Activated CD4-positive, alpha-beta T cell treated with anti-CD3 and anti-CD28 coated beads for 36 hours (primary cell): ENCODE data around the gene CD109. TPM values are rescaled to one million over a fixed set of nuclear protein-coding genes. Genes with fewer than 3 reads are reported as not detected.
"Not testable (repeated sequence)": the region's sequence is repeated elsewhere in the genome, so short reads cannot be mapped to it uniquely, and the experiment has no call there.

Experiments
- ATAC-seq: fragments of 200-7000 bp; cut with Tn5 transposase; one replicate; pipeline ENCODE4 v1.10.0; 2021; ENCODE audit warnings: mild to moderate bottlenecking, moderate library complexity
- CTCF ChIA-PET: fragments of 350-600 bp; sonication (Branson Sonifier 250); formaldehyde crosslinking; loops from one replicate; lab custom pipeline; 2021; ENCODE audit warnings: antibody characterized with exemption; lab: Charles Lee
- POLR2A ChIA-PET: fragments of 350-600 bp; sonication (Branson Sonifier 250); formaldehyde crosslinking; loops from one replicate; lab custom pipeline; 2021; ENCODE audit warnings: antibody characterized with exemption, inconsistent platforms; lab: Charles Lee
- DNase-seq: peaks from one replicate; pipeline ENCODE4 v3.0.0-alpha.2; 2020
- H3K27ac Mint-ChIP-seq: one replicate; pipeline ENCODE4 v1.8.0; 2021; ENCODE audit warnings: mixed read lengths
- H3K27me3 Mint-ChIP-seq: one replicate; pipeline ENCODE4 v1.8.0; 2021; ENCODE audit warnings: mixed read lengths
- H3K36me3 Mint-ChIP-seq: one replicate; pipeline ENCODE4 v1.8.0; 2021; ENCODE audit warnings: low read depth, mixed read lengths
- H3K4me1 Mint-ChIP-seq: one replicate; pipeline ENCODE4 v1.8.0; 2021; ENCODE audit warnings: mixed read lengths
- H3K4me3 Mint-ChIP-seq: one replicate; pipeline ENCODE4 v1.8.0; 2021; ENCODE audit warnings: mild to moderate bottlenecking, moderate library complexity, mixed read lengths
- H3K9me3 Mint-ChIP-seq: one replicate; pipeline ENCODE4 v1.8.0; 2021; ENCODE audit warnings: low read depth, mixed read lengths
- intact Hi-C, 2 experiments: fragments of 100-400 bp; cut with DNase I in 1 of 2; cut with micrococcal nuclease in 1 of 2; formaldehyde crosslinking; loops; one replicate each; pipeline versions ENCODE4 v1.14.2 to v1.15.1; 2022 to 2024; cut with DNase I, micrococcal nuclease
- total RNA-seq, 2 experiments: library from RNA; stranded (reverse); gene quantifications; one replicate each; pipeline ENCODE4 v1.2.3, GENCODE V29; 2021

Gene CD109
- total RNA-seq, 2 experiments from 2014 or later = 13.2 to 15.8 TPM

- H3K4me3 Mint-ChIP-seq = no peak overlapping the region
- ATAC-seq (no peak), DNase-seq (no peak)
- H3K27me3 Mint-ChIP-seq = no peaks in the 10 kb centered on the region
- ChIA-PET POLR2A (no interaction called here), CTCF (interaction anchor here (0.6 to 2.0 kb wide), 6 partner anchors 26 to 1502 kb away, joined by 3 to 11 read pairs (median 3); no protein-coding TSS in a partner anchor)
- H3K9me3 Mint-ChIP-seq = no peaks in the 10 kb centered on the region
- no peak overlapping the region for H3K27ac Mint-ChIP-seq
- peaks cover 19% of the 10 kb centered on the region for H3K36me3 Mint-ChIP-seq
- intact Hi-C loops = no loop called here
- H3K4me1 Mint-ChIP-seq = peaks cover 23% of the 10 kb centered on the region
Observed at GRCh38 chr6:73706971-73707370, 11.0 kb downstream of the CD109 start.

DNA sequence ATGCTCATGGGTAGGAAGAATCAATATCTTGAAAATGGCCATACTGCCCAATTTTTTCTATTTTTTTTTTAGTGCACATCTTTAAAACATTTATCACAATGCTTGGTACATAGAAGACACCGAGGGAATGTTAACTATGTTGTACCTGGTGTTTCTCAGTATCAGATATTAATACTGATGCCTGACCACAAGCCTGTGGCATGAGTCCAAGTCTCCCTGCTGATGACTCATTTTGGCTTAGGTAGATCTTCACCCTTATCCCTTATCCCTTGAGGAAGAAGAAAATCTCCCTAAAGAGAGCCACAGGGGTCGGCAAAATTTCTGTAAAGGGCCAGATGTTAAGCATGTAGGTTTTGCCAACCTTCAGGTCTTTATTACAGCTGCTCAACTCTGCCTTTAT lies 14.5 kb downstream of the CD109 start:
- Mint-ChIP-seq H3K36me3 (peaks cover 18% of the 10 kb centered on the region), H3K4me1 (peaks cover 24% of the 10 kb centered on the region), H3K9me3 (no peaks in the 10 kb centered on the region), H3K27me3 (no peaks in the 10 kb centered on the region), H3K4me3 (no peak overlapping the region), H3K27ac (no peak overlapping the region)
- intact Hi-C loops = no loop called here
- DNase-seq (no peak), ATAC-seq (no peak)
- POLR2A ChIA-PET = no interaction called here
- CTCF ChIA-PET = no interaction called here

DNA sequence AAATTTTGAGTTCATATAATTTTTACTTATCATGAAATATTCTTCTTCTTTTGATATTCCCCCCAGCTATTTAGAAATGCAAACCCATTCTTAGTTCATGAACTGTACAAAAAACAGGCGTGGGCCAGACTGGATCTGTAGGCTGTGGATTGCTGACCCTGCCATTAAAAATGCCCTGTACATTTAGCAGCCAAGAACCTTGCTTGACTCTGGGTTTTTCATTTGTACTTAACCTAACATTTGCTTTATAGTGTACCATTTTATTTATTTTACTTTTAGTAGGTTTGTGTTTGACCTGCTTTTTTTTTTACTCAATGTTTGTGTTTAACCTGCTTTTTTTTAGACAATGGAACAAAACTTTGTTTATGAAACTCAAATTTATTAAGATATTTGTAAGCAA lies 14.9 kb downstream of the CD109 start:
- H3K27ac Mint-ChIP-seq = no peak overlapping the region

DNA sequence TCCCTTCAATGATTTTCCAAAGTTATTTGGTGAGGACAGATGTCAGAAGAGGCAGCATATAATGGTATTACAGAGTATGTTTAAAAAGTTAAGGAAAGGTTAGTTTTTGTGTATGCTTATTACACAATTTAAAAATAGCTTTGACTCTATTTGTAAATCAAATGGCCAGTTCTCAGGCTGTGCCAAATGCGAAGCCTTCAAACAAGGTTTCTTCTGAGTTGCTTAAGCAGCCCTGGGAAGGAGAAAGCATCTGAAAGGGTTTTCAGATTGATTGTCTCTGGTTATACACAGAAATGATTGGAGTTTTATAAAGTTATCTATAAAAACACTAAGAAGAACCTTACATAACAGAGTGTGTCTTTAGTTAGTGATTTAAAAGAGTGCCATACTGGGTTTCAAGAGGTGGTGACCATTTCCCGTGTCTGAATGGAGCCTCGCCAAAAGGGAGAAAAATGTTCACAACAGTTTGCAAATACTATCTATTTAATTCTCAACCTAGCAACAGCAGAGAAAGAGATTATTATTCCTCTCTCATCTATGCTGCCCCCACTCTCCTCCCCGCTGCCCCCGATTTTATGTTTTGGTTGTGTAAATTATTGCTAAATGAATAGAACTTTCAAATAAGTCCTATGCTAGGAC lies 16.7 kb downstream of the CD109 start:
- Mint-ChIP-seq H3K4me1 (peaks cover 24% of the 10 kb centered on the region), H3K4me3 (no peak overlapping the region), H3K9me3 (no peaks in the 10 kb centered on the region), H3K27me3 (no peaks in the 10 kb centered on the region), H3K36me3 (peaks cover 20% of the 10 kb centered on the region), H3K27ac (no peak overlapping the region)
- intact Hi-C loops = no loop called here
- DNase-seq = no peak
- ChIA-PET CTCF (interaction anchor here (2.2 kb wide), 1 partner anchor 21 kb away, joined by 10 read pairs; no protein-coding TSS in a partner anchor), POLR2A (no interaction called here)
- ATAC-seq = no peak

More for the DNA sequence above, 14.9 kb downstream of the CD109 start:
- H3K36me3 Mint-ChIP-seq = peaks cover 20% of the 10 kb centered on the region
- H3K9me3 Mint-ChIP-seq = no peaks in the 10 kb centered on the region
- ATAC-seq (no peak), DNase-seq (no peak)
- H3K4me3 Mint-ChIP-seq = no peak overlapping the region
- ChIA-PET CTCF (no interaction called here), POLR2A (no interaction called here)
- intact Hi-C loops = no loop called here
- peaks cover 24% of the 10 kb centered on the region for H3K4me1 Mint-ChIP-seq
- H3K27me3 Mint-ChIP-seq = no peaks in the 10 kb centered on the region

GRCh38 chr6:73713426-73714147 lies 17.6 kb downstream of the CD109 start:
- no peak for DNase-seq
- peaks cover 27% of the 10 kb centered on the region for H3K4me1 Mint-ChIP-seq
- peaks cover 22% of the 10 kb centered on the region for H3K36me3 Mint-ChIP-seq
- H3K4me3 Mint-ChIP-seq = no peak overlapping the region
- ChIA-PET CTCF (interaction anchor here (0.9 to 2.2 kb wide), 3 partner anchors 9 to 20 kb away, joined by 4 to 10 read pairs (median 4); no protein-coding TSS in a partner anchor), POLR2A (interaction anchor here (0.6 kb wide), 1 partner anchor 64 kb away, joined by 10 read pairs; no protein-coding TSS in a partner anchor)
- intact Hi-C loops = no loop called here
- H3K27me3 Mint-ChIP-seq = no peaks in the 10 kb centered on the region
- ATAC-seq = peak; percentile 70
- peak overlapping the region; percentile 26 for H3K27ac Mint-ChIP-seq
- no peaks in the 10 kb centered on the region for H3K9me3 Mint-ChIP-seq

DNA sequence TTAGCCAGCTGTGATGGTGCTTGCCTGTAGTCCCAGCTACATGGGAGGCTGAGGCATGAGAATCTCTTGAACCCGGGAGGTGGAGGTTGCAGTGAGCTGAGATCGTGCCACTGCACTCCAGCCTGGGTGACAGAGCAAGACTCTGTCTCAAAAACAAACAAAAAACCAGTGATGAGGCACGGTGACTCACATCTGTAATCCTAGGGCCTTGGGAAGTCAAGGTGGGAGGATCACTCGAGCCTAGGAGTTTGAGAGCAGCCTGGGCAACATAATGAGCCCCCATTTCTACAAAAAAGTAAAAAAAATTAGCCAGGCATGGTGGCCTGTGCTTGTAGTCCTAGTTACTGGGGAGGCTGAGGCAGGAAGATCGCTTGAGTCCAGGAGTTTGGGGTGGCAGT lies 19.1 kb downstream of the CD109 start:
- intact Hi-C loops, H3K4me3 Mint-ChIP-seq, POLR2A ChIA-PET, DNase-seq, H3K27me3 Mint-ChIP-seq, H3K27ac Mint-ChIP-seq, H3K9me3 Mint-ChIP-seq: not testable (repeated sequence)
- H3K36me3 Mint-ChIP-seq = peaks cover 20% of the 10 kb centered on the region
- peak; percentile 71 for ATAC-seq
- CTCF ChIA-PET = interaction anchor here (1.7 kb wide), 1 partner anchor 18 kb away, joined by 7 read pairs; no protein-coding TSS in a partner anchor
- peaks cover 27% of the 10 kb centered on the region for H3K4me1 Mint-ChIP-seq

GRCh38 chr6:73719046-73719445 lies 23.0 kb downstream of the CD109 start:
- no peak overlapping the region for H3K4me3 Mint-ChIP-seq
- H3K9me3 Mint-ChIP-seq = no peaks in the 10 kb centered on the region
- H3K4me1 Mint-ChIP-seq = peaks cover 30% of the 10 kb centered on the region
- intact Hi-C loops = no loop called here
- no peaks in the 10 kb centered on the region for H3K27me3 Mint-ChIP-seq
- no peak overlapping the region for H3K27ac Mint-ChIP-seq
- peak; percentile 31 for ATAC-seq
- CTCF ChIA-PET = interaction anchor here (1.1 to 1.8 kb wide), 4 partner anchors 10 to 18 kb away, joined by 3 to 6 read pairs (median 4); no protein-coding TSS in a partner anchor
- POLR2A ChIA-PET = no interaction called here
- DNase-seq = no peak
- peaks cover 12% of the 10 kb centered on the region for H3K36me3 Mint-ChIP-seq

- POLR2A ChIA-PET = interaction anchor here (1.1 to 1.5 kb wide), 2 partner anchors 23 to 70 kb away, joined by 3 to 6 read pairs; no protein-coding TSS in a partner anchor
- CTCF ChIA-PET = interaction anchor here (0.6 to 1.9 kb wide), 7 partner anchors 9 to 47 kb away, joined by 3 to 13 read pairs (median 5); partner anchors contain the start of gene CD109
- intact Hi-C loops = loop anchor here (1.0 to 2.0 kb wide), 2 partner anchors 27 to 70 kb away; partner anchors contain the start of gene SLC17A5 (in 1 of the 2)
- Mint-ChIP-seq H3K4me3 (no peak overlapping the region), H3K4me1 (peaks cover 35% of the 10 kb centered on the region), H3K27ac (peak overlapping the region; percentile 74), H3K27me3 (no peaks in the 10 kb centered on the region), H3K9me3 (no peaks in the 10 kb centered on the region), H3K36me3 (peaks cover 7% of the 10 kb centered on the region)
- DNase-seq (peak; percentile 55), ATAC-seq (peak; percentile 95)
Observed at GRCh38 chr6:73722318-73723060, 26.5 kb downstream of the CD109 start.

DNA sequence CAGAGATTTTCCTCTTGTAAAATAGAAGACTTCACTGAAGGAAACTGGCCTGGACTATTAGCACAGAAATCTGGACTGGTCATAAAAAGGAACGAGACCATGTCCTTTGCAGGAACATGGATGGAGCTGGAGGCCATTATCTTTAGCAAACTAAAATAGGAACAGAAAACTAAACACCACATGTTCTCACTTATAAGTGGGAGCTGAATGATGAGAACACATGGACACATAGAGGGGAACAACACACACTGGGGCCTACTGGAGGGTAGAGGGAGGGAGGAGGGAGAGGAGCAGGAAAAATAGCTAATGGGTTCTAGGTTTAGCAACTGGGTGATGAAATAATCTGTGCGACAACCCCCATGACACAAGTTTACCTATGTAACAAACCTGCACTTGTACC lies 27.5 kb downstream of the CD109 start:
- H3K27me3 Mint-ChIP-seq, H3K36me3 Mint-ChIP-seq, POLR2A ChIA-PET, H3K9me3 Mint-ChIP-seq, ATAC-seq, H3K4me3 Mint-ChIP-seq, DNase-seq: not testable (repeated sequence)
- intact Hi-C loops = loop anchor here in 1 of 2 experiments (2.0 kb wide), 1 partner anchor 71 kb away; the partner anchor contains the start of gene SLC17A5
- CTCF ChIA-PET = interaction anchor here (0.9 kb wide), 1 partner anchor 10 kb away, joined by 5 read pairs; no protein-coding TSS in a partner anchor
- Mint-ChIP-seq H3K27ac (peak overlapping the region; percentile 19), H3K4me1 (peaks cover 35% of the 10 kb centered on the region)

DNA sequence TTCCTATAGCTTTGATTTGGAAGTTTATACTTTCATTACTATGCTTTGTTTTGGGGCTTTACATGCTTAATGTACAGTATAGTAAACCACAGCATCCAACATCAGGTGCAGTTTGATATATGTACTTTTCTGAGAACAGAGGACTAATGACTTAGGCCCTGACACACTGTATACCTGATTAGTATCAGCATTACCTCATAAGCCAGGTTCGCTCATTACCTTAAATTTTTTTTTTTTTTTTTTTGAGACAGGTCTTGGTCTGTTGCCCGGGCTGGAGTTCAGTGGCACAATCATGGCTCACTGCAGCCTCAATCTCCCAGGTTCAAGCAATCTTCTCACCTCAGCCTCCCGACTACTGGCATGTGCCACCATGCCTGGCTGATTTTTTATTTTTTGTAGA lies 28.4 kb downstream of the CD109 start:
- ATAC-seq (no peak), DNase-seq (no peak)
- CTCF ChIA-PET = interaction anchor here (1.5 kb wide), 1 partner anchor 48 kb away, joined by 3 read pairs; no protein-coding TSS in a partner anchor
- Mint-ChIP-seq H3K9me3 (no peaks in the 10 kb centered on the region), H3K4me3 (no peak overlapping the region), H3K27ac (no peak overlapping the region), H3K4me1 (peaks cover 41% of the 10 kb centered on the region), H3K27me3 (no peaks in the 10 kb centered on the region), H3K36me3 (peaks cover 6% of the 10 kb centered on the region)
- intact Hi-C loops = no loop called here
- POLR2A ChIA-PET = no interaction called here

- intact Hi-C loops, H3K4me3 Mint-ChIP-seq, H3K27me3 Mint-ChIP-seq, ATAC-seq, H3K36me3 Mint-ChIP-seq, POLR2A ChIA-PET, H3K9me3 Mint-ChIP-seq: not testable (repeated sequence)
- peak; percentile 49 for DNase-seq
- Mint-ChIP-seq H3K4me1 (peaks cover 41% of the 10 kb centered on the region), H3K27ac (peak overlapping the region; percentile 17)
- CTCF ChIA-PET = interaction anchor here (0.9 to 1.5 kb wide), 3 partner anchors 48 to 1502 kb away, joined by 3 to 5 read pairs (median 3); no protein-coding TSS in a partner anchor
Observed at GRCh38 chr6:73725192-73725591, 29.2 kb downstream of the CD109 start.
